Measurements from ENCODE around the gene TMEM178A. TPM values are rescaled to one million over a fixed set of nuclear protein-coding genes. Genes with fewer than 3 reads are reported as not detected.
"Not testable (repeated sequence)": the region's sequence is repeated elsewhere in the genome, so short reads cannot be mapped to it uniquely, and the experiment has no call there.

Gene TMEM178A
- total and polyA plus RNA-seq, 2 donors: 1.3 to 5.2 TPM

DNA sequence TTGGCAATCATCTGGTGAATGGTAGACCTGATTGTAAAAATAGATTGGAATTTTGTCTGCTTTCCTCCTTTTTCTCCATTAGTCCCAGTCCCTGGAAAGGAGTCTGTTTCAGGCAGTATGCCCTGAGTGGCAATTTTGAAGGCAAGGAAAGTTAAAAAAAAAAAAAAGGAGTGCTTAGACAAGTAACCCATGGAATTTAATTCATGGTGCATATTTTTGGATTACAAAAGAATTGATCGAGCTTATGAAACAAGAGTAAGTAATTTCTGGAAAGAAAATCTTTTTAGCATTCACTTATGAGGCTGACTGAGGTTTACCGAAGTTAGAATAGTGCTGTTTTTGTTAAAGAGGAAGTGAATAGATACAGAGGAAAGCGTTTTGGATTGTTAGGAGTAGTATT lies 29.4 kb upstream of the TMEM178A start:
- H3K27ac ChIP-seq (ENCODE audit: low read depth): no peak overlapping the region
- DNase-seq (ENCODE audit: extremely low spot score): no peak
- no peak overlapping the region for H3K4me3 ChIP-seq (ENCODE audit: low read depth, low read length)
- no peaks in the 10 kb centered on the region for H3K36me3 ChIP-seq (ENCODE audit: insufficient read depth)
- H3K4me1 ChIP-seq (ENCODE audit: insufficient read depth): no peaks in the 10 kb centered on the region
- WGBS: 87% methylated on average over 3 of the region's 3 CpGs

DNA sequence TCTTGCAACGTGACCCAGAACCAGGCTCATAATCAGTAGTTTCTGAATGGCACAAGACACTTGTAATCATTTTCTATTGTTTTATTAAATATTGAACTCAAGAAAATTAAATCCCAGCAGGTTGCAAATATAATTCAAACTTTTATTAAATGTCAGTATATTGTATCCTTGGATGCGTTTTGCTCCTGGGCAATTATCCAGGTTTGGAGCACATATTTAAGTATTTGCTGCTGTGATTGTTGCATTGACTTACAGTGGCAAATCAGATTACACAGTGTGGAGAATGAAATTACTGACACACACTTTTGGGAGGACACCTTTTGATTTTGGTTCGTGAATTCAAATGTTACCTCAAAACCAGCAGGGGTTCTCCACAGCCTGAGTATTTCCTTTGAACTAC lies 27.1 kb upstream of the TMEM178A start:
- no peak for DNase-seq (ENCODE audit: extremely low spot score)
- H3K4me1 ChIP-seq (ENCODE audit: insufficient read depth): no peaks in the 10 kb centered on the region
- H3K27ac ChIP-seq (ENCODE audit: low read depth): no peak overlapping the region
- H3K36me3 ChIP-seq (ENCODE audit: insufficient read depth): no peaks in the 10 kb centered on the region
- no peak overlapping the region for H3K4me3 ChIP-seq (ENCODE audit: low read depth, low read length)
- 79% methylated on average over 3 of the region's 3 CpGs for WGBS

DNA sequence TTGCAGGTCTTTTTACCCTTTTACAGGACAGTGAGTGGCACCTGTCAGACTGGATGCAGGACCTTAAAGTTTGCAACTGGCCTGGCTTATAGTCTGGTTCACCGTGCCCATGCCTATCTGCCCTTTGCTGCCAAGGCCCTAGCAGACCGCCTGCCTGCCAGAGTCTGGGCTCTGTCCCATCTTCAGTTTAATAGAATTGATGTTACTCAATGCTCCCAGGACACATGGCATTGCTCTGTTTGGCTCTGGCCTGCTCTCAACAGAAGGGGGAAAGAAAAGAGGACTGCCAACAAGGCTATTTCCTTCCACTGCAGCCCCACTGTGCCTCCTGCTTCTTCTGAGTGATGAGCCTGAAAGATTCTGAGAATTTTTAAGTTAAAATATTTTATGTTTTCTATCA lies 25.6 kb upstream of the TMEM178A start:
- 91% methylated on average over 2 of the region's 2 CpGs for WGBS
- H3K27ac ChIP-seq (ENCODE audit: low read depth): no peak overlapping the region
- DNase-seq (ENCODE audit: extremely low spot score): no peak
- no peak overlapping the region for H3K4me3 ChIP-seq (ENCODE audit: low read depth, low read length)
- no peaks in the 10 kb centered on the region for H3K36me3 ChIP-seq (ENCODE audit: insufficient read depth)
- no peaks in the 10 kb centered on the region for H3K4me1 ChIP-seq (ENCODE audit: insufficient read depth)

DNA sequence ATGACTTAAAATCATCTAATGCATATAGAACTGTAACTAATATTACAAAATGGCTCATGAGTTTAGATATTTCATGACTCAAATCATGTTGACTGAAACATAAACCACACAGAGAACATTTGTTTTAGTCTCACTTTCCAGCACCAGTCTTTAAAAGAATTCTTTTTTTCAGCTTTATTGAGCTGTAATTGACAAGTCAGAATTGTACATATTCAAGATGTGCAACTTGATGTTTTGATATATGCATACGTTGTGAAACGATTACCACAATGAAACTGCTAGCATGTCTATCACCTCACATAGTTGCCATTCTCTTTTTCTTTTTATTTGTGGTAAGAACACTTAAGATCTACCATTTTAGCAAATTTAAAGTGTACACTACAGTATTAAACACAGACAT lies 25.0 kb upstream of the TMEM178A start:
- Histone ChIP-seq H3K27ac (ENCODE audit: low read depth) (no peak overlapping the region), H3K36me3 (ENCODE audit: insufficient read depth) (no peaks in the 10 kb centered on the region), H3K4me1 (ENCODE audit: insufficient read depth) (no peaks in the 10 kb centered on the region), H3K4me3 (ENCODE audit: low read depth, low read length) (no peak overlapping the region)
- 89% methylated on average over 2 of the region's 2 CpGs for WGBS
- no peak for DNase-seq (ENCODE audit: extremely low spot score)

DNA sequence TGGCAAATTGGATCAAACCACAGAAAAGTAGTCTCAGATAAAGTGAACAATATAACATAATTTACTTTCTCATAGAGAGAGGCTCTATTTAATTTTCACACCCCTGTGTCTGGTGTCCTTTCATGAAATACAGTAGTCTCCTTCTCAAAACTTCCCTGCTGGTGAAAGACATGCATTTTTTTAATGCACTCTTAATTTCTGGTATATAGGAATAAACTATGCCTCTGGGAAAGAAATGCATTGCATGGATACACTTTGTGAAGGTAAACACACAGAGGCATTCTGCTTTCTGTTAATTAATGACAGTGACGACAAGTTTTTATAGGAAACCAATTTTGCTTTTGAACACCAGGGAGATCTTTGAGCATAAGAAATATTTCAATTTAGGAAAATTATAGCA lies 24.1 kb upstream of the TMEM178A start:
- Histone ChIP-seq H3K4me1 (ENCODE audit: insufficient read depth) (no peaks in the 10 kb centered on the region), H3K27ac (ENCODE audit: low read depth) (no peak overlapping the region), H3K36me3 (ENCODE audit: insufficient read depth) (no peaks in the 10 kb centered on the region), H3K4me3 (ENCODE audit: low read depth, low read length) (no peak overlapping the region)
- WGBS: 89% methylated on average over 1 of the region's 1 CpG
- no peak for DNase-seq (ENCODE audit: extremely low spot score)

DNA sequence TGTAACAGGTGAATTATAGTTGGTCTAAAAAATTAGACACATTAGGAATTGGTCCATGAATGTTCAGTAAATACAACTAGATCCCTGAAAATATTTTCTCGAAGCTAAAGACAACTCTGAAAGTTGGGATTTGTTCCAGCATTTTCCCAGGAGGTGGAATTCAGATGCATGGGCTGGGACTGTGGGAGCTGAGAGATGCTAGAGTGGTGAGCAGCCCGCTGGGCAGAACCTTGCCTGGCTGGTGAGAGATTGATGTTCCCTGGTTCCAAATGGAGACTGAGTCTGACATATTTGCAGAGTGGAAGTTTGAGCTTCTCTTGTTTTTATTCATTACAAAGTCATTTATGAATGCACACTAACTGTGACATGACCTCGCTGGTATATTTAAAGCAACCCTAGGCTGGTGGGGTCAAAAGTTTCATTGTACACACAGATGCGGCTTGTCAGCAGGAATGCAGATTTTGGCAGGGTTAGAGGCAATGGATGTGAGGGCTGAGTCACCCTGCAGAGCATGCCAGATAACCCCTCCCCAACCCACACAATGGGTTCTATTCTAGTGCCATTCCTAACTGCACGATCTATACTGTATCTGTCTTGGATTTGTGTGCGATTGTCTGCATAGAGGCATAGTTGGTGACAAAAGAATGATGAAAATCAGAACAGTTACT lies 23.5 kb upstream of the TMEM178A start:
- H3K36me3 ChIP-seq (ENCODE audit: insufficient read depth): no peaks in the 10 kb centered on the region
- no peaks in the 10 kb centered on the region for H3K4me1 ChIP-seq (ENCODE audit: insufficient read depth)
- H3K4me3 ChIP-seq (ENCODE audit: low read depth, low read length): no peak overlapping the region
- 28% methylated on average over 6 of the region's 6 CpGs for WGBS
- no peak overlapping the region for H3K27ac ChIP-seq (ENCODE audit: low read depth)
- DNase-seq (ENCODE audit: extremely low spot score): no peak

DNA sequence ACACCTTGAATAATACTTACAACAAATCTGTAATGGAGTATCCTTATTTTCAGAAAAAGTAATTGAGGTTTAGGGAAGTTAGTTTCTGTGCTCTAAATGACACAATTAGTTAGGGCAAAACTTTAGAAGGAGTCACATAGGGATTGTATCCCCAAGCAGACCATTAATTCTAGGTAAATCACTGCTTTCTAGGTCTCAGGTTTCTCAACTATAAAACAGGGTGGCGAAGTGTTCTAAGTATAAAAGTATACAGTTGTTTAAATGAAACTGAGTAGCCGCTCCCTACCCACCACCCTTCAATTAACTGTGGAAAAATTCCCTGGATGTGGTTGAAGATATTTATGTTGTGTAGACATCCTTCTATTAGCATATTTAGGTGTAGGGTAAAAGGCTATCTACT lies 19.9 kb upstream of the TMEM178A start:
- Histone ChIP-seq H3K4me1 (ENCODE audit: insufficient read depth) (no peaks in the 10 kb centered on the region), H3K4me3 (ENCODE audit: low read depth, low read length) (no peak overlapping the region), H3K27ac (ENCODE audit: low read depth) (no peak overlapping the region), H3K36me3 (ENCODE audit: insufficient read depth) (no peaks in the 10 kb centered on the region)
- WGBS: 98% methylated on average over 2 of the region's 2 CpGs
- DNase-seq (ENCODE audit: extremely low spot score): no peak

DNA sequence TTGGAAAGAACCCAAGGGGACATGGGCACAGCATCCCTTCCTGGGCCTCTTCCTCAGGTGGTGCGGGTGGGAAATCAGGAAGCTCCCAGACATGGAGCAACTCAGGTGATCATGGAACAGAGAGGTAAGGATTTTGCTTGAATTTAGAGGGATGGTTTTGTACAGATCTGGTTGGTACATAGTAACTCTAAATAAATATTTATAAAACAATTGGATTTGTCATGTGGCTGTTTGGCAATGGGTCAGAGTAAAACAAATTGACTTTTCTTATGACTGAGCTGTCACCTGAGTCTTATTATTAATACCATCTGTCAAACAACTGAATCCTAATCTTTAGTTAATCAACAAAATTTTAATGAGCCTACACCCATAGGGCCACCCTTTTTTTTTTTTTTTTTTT lies 19.4 kb upstream of the TMEM178A start:
- H3K4me1 ChIP-seq (ENCODE audit: insufficient read depth): no peaks in the 10 kb centered on the region
- no peak overlapping the region for H3K4me3 ChIP-seq (ENCODE audit: low read depth, low read length)
- 96% methylated on average over 1 of the region's 1 CpG for WGBS

DNA sequence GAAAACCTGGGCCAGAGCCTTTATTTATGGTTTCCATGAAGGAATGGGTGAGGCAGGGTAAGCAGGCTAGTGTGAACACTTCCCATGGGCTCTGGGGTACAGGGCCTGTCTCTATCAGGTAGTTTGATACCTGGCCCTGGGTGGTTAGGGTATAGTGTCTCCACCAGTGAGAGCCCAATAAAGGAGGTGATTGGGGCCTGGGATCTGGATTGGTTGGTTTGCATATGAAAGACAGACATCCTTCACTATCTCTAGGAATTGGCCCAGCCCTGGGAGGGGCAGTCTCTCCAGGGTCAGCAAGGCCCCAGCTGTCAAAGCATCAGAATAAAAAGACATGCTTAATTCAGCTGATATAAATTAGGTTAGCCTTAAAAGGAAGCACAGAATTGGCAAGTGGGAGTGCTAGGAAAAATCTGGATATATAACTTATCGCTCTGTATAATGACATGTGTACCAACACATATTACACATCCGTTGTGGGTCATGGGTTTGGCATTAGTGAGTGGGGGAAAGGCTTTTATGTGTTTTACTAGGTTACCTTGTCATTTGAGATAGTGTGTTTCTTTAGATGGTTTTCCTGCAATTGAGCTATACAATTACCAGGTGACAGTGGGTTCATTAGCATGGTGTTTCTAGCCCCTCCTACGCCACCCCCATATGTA lies 18.5 kb upstream of the TMEM178A start:
- no peaks in the 10 kb centered on the region for H3K4me1 ChIP-seq (ENCODE audit: insufficient read depth)
- no peak overlapping the region for H3K27ac ChIP-seq (ENCODE audit: low read depth)
- H3K4me3 ChIP-seq (ENCODE audit: low read depth, low read length): no peak overlapping the region
- H3K36me3 ChIP-seq (ENCODE audit: insufficient read depth): no peaks in the 10 kb centered on the region
- WGBS: 92% methylated on average over 3 of the region's 3 CpGs
- no peak for DNase-seq (ENCODE audit: extremely low spot score)

More for the DNA sequence above, 19.4 kb upstream of the TMEM178A start:
- Histone ChIP-seq H3K36me3 (ENCODE audit: insufficient read depth) (no peaks in the 10 kb centered on the region), H3K27ac (ENCODE audit: low read depth) (no peak overlapping the region)
- DNase-seq (ENCODE audit: extremely low spot score): no peak

DNA sequence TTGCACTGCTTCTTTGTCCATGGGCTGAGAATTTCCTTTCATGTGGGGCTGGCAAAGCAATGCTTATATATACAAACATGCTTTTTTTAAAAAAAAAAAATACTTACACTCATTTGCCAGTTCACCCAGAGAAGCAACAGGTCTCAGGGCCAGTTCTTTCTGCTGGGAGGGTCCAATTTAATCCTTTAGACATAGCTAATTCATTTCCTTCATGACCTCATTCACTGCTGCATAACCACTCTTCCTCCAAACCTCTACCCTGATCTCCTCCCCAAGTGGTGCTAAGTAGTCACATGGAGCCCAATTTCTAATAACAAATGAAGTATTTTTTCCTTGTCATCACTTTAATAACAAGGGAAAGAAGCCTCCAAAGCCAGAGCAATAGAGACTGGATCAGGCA lies 17.1 kb upstream of the TMEM178A start:
- no peak overlapping the region for H3K4me3 ChIP-seq (ENCODE audit: low read depth, low read length)
- H3K36me3 ChIP-seq (ENCODE audit: insufficient read depth): no peaks in the 10 kb centered on the region
- H3K4me1 ChIP-seq (ENCODE audit: insufficient read depth): no peaks in the 10 kb centered on the region
- no peak for DNase-seq (ENCODE audit: extremely low spot score)
- H3K27ac ChIP-seq (ENCODE audit: low read depth): no peak overlapping the region

DNA sequence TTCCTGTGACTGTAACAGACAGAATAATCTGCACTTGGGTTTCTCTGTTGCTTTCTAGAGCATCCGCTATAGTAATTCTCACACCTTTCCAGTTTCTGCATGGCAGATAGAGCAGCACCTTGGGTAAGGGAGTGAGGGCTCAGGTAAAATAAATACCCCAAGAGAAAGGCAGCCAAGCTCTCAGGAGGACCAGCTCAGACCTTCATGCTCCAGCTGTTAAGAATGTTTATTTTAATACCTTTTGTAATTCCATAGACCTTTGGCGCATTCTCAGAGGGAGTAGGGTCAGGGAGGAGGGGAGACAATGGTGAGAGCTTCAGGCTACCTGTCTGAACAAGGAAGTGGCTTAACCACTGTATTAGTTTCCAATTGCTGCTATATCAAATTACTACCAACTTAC lies 16.2 kb upstream of the TMEM178A start:
- Histone ChIP-seq H3K4me3 (ENCODE audit: low read depth, low read length) (no peak overlapping the region), H3K4me1 (ENCODE audit: insufficient read depth) (no peaks in the 10 kb centered on the region), H3K27ac (ENCODE audit: low read depth) (no peak overlapping the region), H3K36me3 (ENCODE audit: insufficient read depth) (no peaks in the 10 kb centered on the region)
- no peak for DNase-seq (ENCODE audit: extremely low spot score)
- WGBS: 94% methylated on average over 2 of the region's 2 CpGs

DNA sequence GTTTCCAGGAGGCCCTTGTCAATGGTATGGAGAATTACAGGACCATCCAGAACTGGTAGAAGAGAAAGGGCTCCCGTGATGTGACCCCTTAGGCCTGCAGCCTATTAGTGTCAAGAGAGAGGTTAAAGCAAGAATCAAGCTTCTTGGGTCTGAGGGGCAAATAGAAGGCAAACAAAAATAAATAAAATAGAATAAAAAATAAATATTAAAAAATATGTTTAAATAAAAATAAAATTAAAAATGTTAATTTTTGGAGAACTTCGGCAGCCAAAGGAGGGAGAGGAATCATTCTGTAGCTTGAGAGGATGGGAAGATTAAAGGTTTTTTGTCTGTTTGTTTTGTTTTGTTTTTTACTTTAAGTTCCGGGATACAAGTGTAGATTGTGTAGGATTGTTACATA lies 15.2 kb upstream of the TMEM178A start:
- 98% methylated on average over 3 of the region's 3 CpGs for WGBS
- no peak overlapping the region for H3K27ac ChIP-seq (ENCODE audit: low read depth)
- no peak for DNase-seq (ENCODE audit: extremely low spot score)

DNA sequence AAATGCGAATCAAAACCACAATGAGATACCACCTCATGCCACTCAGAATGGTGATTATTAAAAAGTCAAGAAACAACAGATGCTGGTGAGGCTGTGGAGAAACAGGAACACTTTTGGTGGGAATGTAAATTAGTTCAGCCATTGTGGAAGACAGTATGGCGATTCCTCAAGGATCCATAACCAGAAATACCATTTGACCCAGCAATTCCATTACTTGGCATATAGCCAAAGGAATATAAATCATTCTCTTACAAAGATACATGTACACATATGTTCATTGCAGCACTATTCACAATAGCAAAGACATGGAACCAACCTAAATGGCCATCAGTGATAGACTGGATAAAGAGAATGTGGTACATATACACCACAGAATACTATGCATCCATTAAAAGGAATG lies 9.5 kb upstream of the TMEM178A start:
- not testable (repeated sequence) for H3K27ac ChIP-seq (ENCODE audit: low read depth); H3K4me3 ChIP-seq (ENCODE audit: low read depth, low read length); H3K4me1 ChIP-seq (ENCODE audit: insufficient read depth); DNase-seq (ENCODE audit: extremely low spot score); H3K36me3 ChIP-seq (ENCODE audit: insufficient read depth)
- WGBS: 94% methylated on average over 2 of the region's 2 CpGs

More for the DNA sequence above, 15.2 kb upstream of the TMEM178A start:
- H3K36me3 ChIP-seq (ENCODE audit: insufficient read depth): no peaks in the 10 kb centered on the region
- no peak overlapping the region for H3K4me3 ChIP-seq (ENCODE audit: low read depth, low read length)
- H3K4me1 ChIP-seq (ENCODE audit: insufficient read depth): no peaks in the 10 kb centered on the region

DNA sequence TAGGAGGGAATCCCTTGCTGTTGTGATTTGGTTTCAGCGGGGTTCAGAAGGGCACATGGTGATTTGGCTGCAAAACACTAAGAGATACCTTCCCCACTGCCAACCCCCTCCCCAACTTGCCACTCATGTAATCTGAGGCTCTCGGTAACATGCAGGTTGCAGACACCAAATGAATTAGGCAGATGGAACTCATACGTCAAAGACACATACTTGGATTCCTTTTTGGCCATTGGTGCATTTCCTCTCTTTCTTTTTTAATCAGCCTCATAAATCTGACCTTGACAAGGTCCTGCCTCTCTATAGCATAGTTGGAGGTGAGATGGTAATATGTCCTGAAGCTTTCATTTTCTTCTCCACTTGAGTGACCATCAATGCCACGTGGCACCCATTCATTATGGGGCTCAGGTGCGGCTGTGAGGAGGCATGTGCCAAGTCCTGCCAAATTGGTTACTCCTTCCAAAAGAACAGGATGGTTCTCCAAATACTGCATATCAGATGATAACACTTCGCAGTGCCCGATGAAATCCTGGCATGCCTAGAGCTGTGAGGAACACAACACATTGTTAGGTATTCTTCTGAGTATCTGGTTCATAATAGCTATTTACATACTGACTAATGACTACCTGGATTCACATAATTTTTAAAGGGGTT lies 8.3 kb upstream of the TMEM178A start:
- WGBS: 78% methylated on average over 7 of the region's 7 CpGs
- Histone ChIP-seq H3K4me1 (ENCODE audit: insufficient read depth) (no peaks in the 10 kb centered on the region), H3K36me3 (ENCODE audit: insufficient read depth) (no peaks in the 10 kb centered on the region), H3K4me3 (ENCODE audit: low read depth, low read length) (no peak overlapping the region), H3K27ac (ENCODE audit: low read depth) (no peak overlapping the region)
- no peak for DNase-seq (ENCODE audit: extremely low spot score)
